Activated CD4-positive, CD25-positive, alpha-beta regulatory T cell (primary cell): ENCODE data around the gene CLASRP.
"Not testable (repeated sequence)": the region's sequence is repeated elsewhere in the genome, so short reads cannot be mapped to it uniquely, and the experiment has no call there.

Source experiments
- DNase-seq, 4 experiments: peaks; one replicate each; lab custom pipeline; 2025; lab: John Stamatoyannopoulos, UW

Gene CLASRP, protein sequence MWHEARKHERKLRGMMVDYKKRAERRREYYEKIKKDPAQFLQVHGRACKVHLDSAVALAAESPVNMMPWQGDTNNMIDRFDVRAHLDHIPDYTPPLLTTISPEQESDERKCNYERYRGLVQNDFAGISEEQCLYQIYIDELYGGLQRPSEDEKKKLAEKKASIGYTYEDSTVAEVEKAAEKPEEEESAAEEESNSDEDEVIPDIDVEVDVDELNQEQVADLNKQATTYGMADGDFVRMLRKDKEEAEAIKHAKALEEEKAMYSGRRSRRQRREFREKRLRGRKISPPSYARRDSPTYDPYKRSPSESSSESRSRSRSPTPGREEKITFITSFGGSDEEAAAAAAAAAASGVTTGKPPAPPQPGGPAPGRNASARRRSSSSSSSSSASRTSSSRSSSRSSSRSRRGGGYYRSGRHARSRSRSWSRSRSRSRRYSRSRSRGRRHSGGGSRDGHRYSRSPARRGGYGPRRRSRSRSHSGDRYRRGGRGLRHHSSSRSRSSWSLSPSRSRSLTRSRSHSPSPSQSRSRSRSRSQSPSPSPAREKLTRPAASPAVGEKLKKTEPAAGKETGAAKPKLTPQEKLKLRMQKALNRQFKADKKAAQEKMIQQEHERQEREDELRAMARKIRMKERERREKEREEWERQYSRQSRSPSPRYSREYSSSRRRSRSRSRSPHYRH

DNA sequence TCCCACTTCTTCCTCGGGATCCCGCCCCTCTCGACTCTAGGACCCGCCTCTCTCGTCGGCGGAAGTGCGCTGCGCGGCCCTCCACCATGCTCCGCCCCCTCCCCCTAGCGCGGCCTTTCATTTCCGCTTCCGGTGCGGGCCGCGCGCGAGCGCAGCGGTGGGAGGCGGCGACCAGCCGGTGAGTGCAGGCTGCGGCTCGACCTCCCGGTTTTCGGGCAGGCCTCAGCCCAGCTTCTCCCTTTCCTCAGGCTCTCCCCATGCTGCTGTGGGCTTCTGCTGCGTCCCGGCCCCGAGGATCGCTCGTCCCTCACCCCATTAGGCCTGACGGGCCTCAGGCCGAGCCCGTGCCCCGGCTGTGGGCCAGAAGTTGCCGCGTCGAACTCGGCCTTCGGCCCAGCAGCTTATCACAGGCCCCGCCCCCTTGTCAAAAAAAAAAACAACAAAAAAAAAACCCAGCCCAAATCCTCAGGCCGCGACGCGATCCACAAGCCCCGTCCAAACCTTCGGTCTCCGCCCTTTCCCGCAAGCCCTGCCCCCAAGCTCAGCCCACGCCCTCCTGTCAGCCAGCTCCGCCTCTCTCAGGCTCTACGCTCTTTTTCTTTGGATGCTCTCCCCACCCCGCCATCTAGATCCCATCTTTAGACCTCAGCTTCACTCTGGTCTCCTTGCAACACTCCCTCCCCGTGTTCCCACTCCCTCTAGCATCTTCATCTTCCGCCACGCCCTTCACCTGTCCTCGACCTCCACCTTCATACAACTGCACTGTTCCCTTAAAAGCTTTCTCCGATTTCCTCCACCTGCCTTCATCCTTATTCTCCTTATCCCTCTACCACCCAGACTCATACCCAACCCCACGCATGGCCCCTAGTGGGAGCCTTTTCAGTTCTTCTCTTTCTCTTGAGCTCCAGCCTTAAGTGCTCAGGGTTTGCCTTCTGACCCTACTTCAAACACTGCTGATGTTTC lies at the start of gene CLASRP:
TSS of gene CLASRP (plus strand) at position 115 of the 963 bp plus-strand sequence. CDS start 1,168 bp downstream, outside the sequence.
- DNase-seq: peak; percentile 75 to 84 (median 82)

DNA sequence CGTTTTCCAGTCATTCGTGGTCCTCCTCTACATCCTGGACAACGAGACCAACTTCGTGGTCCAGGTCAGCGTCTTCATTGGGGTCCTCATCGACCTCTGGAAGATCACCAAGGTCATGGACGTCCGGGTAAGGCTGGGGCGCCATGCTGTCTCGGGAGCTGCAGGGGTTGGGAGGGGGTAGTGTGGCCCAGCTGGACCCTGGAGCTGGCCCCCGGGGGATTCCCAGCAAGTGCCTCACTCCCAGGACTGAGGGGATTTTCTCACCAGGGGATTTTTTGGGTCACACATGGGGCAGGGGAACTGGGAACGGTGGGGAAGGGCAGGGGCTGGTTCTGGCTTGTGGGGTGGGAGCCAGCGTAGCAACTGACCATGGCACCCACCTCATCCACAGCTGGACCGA lies 48.4 kb upstream of the CLASRP start:
- DNase-seq: no peak

DNA sequence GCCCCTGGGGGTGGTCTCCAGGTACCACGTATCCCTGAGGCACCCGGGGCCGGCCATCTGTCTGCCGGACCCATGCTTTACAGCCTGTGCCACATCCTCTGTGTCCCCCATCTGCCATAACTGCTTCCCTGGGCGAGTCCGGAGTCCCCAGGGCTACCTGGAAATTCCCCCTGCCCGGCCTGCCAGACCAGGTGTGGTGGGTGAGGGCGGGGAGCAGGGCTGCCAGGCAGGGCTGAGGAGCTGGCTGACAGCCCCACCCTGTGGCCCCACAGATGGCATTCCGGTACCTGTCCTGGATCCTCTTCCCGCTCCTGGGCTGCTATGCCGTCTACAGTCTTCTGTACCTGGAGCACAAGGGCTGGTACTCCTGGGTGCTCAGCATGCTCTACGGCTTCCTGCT lies 47.9 kb upstream of the CLASRP start:
- no peak for DNase-seq

DNA sequence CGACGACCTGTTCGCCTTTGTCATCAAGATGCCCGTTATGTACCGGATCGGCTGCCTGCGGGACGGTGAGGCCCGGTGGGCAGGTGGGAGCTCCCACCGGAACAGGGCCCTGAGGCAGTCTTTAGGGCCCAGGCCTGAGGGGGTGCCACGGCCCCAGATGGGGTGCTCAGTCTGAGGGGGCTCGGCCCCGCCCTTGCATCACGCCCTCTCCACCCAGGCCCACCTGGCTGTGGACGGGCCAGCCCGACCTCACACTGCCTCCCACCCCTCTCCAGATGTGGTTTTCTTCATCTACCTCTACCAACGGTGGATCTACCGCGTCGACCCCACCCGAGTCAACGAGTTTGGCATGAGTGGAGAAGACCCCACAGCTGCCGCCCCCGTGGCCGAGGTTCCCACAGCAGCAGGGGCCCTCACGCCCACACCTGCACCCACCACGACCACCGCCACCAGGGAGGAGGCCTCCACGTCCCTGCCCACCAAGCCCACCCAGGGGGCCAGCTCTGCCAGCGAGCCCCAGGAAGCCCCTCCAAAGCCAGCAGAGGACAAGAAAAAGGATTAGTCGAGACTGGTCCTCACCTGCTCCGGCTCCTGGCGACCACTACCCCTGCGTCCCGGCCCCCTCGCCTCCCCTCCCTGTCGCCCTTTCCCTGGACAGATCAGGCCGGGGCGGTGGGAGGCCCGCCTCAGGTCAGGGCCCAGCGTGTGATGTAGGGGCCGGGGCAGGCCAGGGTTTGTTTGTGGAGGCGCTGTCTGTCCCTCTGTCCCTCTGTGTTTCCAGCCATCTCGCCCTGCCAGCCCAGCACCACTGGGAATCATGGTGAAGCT lies 46.3 kb upstream of the CLASRP start:
- no peak for DNase-seq

DNA sequence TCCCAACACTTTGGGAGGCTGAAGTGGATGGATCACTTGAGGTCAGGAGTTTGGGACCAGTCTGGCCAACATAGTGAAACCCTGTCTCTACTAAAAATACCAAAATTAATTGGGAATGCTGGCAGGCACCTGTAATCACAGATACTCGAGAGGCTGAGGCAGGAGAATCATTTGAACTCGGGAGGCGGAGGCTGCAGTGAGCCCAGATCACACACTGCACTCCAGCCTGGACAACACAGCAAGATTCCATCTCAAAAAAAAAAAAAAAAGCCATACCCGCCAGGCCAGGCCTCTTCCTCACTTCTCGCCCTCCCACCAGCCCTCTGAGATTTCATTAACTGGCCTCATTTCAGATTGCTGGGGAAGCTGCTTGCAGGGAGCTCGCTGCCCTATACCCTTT lies 45.3 kb upstream of the CLASRP start:
- DNase-seq: no peak

DNA sequence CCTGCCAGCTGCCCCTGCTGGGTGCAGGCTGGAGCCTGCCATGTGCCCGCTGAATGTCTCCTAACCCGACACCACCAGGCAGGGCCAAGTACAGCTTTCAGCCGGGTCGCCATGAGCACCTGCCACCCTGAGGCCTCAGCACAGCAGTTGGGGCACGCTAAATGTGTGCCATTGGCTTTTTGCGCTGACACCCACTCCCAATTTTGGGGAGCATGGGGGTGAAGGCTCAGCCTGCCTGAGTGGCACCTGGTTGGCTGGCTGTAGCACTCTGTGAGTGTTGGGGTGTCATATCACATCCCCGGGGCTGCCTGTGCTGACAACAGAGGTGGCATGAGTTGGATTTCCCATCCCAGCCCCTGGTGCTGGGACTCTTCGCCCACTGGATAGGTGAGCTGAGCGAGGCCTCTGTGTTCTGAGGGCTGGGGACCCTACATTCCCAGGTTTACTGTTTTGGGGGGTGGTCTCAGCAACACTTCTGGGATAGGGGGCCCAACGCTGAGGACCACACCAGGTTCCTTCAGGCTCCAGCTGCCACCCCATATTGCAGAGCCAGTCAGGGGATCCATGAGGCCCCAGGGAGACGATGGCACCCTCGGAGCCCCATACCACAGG lies 44.8 kb upstream of the CLASRP start:
- DNase-seq: no peak

DNA sequence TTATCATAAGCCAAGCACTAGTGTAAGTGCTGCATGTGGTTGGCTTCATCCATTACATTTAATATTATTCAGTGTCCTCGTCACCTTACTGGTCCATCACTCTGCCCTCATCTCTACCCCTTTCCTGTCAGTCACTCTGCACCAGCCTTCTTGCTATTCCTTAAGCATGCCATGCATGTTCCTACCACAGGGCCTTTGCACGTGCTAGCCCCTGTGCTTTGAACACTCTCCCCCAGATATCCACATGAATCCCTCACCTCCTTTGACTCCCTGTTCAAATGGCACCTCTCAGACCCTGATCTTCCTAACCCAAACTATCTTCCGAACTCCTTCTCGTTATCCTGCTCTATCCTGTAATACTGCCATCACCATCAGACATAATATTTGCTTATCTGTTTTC lies 40.8 kb upstream of the CLASRP start:
- no peak for DNase-seq

DNA sequence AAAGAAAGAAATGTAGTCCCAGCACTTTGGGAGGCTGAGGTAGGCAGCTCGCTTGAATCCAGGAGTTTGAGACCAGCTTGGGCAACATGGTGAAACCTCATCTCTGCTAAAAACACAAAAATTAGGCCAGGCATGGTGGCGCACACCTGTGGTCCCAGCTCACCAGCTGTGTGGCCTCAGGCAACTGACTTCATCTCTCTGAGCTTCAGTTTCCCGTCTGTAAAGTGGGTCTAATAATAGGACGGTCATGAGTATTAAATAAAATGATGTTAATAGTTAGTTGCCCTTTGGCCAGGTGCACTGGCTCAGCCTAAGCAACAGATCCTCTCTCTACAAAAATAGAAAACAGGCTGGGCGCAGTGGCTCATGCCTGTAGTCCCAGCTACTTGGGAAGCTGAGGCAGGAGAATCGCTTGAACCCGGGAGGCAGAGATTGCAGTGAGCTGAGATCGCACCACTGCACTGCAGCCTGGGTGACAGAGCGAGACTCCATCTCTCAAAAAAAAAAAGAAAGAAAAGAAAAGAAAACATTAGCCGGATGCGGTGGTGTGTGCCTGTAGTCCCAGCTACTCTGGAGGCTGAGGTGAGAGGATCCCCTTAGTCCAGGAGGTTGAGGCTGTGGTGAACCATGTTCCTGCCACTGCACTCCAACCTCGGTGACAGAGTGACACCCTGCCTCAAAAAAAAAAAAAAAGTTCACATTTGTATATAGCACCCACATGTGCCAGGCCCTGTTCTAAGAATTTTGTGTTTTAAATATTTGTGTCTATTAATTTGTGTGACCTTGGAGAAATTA lies 39.5 kb upstream of the CLASRP start:
- not testable (repeated sequence) for DNase-seq

DNA sequence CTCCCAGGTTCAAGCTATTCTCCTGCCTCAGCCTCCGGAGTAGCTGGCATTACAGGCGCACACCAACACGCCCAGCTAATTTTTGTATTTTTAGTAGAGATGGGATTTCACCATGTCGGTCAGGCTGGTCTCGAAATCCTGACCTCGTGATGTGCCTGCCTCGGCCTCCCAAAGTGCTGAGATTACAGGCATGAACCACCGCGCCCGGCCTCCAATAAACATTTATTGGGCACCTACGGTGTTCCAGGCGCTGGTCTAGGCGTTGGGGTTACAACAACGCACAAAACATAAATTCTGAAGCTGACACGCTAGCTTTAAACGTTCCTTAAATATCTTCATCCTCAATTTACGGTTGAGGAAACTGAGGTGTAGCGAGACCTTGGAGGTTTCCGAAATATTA lies 38.2 kb upstream of the CLASRP start:
- not testable (repeated sequence) for DNase-seq

DNA sequence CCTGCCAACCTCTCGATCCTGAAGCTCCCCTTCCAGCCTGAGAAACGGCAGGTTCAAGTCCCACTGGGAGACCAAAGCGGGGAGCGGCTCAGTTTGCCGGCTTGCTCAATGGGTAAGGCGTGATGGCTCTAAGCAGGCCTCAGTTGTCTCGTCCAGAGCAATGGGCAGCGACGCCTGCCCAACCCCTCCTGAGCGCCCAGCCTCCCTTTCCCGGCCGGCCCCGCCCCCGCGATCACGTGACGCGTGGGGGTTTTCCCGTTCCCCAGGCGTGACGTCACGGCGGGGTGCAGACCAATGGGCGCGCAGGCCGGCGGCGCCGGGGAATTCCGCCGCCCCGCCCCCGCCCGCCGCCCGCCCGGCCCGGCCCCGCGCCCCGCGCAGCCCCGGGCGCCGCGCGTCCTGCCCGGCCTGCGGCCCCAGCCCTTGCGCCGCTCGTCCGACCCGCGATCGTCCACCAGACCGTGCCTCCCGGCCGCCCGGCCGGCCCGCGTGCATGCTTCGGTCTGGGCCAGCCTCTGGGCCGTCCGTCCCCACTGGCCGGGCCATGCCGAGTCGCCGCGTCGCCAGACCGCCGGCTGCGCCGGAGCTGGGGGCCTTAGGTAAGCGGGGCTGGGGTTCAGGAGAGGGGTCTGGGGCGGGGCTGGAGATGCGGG lies 37.6 kb upstream of the CLASRP start, which contains the start of gene RELB:
TSS of gene RELB (plus strand) at position 378 of the 653 bp plus-strand sequence. CDS start at position 494, 116 bp downstream.
- peak; percentile 90 to 97 (median 93) for DNase-seq

DNA sequence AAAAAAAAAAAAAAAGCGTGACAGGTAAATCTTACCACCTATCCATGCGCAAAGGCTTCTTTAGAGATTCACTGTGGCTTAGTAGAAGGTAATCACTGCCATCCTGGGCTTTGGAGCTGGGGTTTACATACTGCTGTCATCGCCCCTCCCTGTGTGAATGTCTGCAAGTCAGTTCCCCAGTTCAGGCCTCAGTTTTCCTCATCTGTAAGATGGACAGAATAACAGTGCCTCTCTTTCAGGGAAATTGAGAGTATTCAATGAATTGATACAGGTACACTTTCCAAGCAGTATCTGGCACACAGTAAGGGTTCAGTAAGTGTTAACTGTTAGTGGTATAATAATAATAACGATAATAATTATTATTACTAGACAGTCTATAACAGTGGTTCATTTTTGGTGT lies 35.4 kb upstream of the CLASRP start:
- no peak for DNase-seq

DNA sequence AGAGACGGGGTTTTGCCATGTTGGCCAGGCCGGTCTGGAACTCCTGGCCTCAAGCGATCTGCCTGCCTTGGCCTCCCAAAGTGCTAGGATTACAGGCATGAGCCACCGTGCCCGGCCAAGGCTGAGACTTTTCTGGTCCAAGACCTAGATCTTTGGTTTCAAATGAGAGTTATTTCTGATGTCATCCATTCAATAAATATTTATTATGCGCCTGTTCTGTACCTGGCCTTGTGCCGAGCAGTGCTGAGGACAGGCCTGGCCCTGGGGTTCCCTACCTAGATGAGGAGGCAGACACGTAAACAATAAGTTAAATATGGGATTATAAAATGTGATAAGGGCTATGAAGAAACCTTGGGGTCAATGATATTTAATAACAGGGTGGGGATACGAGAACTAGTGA lies 33.1 kb upstream of the CLASRP start:
- DNase-seq: no peak

DNA sequence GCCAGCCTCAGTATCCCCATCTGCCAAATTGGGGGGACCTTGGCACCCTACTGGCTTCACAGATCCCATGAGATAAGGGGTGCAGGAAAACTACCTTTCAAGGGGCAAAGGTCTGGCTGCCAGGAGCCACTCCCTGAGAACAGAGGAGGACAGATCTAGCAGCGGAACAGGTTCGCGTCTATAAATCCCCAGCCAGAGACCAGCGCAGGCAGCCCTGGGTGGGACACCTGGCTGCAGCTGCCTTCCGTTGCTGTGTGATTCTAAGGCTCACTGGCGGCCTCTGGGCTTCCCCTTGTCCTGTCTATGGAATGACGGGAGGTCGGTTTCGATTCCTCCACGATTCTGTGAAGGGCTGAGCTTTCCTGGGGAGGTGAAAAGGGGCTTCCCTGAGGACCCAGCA lies 30.3 kb upstream of the CLASRP start:
- no peak for DNase-seq

DNA sequence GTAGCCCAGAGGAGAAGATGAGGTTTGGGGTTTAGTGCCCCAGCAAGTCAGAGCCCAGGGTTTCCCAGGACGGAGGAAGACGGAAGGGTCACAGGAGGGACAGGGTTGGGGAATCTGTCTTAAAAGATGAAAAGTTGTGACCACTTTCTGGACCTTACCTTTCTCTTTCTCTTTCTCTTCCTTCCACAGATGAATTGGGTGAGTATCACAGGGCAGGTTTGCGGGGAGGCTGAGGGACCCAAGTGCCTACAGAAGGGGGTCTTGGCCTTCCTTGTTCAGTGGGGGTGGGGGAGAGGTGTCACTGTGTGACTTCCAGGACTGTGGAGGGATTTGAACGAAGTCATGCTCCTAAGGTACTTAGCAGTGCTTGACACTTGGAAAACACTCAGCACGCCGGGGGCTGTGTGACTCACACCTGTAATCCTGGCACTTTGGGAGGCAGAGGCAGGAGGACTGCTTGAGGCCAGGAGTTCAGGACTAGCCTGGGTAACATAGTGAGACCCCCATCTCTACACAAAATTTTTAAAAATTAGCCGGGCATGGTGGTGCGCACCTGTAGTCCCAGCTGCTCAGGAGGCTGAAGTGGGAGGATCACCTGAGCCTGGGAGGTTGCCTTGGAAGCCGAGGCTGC lies 29.1 kb upstream of the CLASRP start:
- DNase-seq: no peak

DNA sequence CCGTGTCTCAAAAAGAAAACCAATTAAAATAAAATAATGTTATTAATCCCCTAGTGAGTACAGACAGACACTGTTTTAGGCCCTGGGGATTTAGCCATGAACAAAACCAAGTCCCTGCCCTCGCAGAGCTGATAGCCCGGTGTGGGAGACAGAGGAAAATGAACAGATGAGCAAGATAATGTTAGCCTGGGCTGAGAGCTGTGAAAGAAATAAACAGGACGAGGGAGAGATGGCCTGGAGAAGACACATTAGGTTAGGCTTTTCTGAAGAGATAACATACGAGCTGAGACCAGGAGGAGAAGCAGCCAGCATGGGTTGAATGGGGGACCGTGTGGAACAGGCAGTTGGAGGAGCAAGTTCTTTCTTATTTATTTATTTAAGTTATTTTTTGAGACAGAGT lies 28.5 kb upstream of the CLASRP start:
- DNase-seq: no peak

DNA sequence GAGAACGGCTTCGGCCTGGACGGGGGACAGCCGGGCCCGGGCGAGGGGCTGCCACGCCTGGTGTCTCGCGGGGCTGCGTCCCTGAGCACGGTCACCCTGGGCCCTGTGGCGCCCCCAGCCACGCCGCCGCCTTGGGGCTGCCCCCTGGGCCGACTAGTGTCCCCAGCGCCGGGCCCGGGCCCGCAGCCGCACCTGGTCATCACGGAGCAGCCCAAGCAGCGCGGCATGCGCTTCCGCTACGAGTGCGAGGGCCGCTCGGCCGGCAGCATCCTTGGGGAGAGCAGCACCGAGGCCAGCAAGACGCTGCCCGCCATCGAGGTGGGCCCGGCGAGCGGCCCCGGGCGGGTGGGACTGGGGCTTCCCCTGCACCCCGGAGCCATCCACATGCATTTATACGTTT lies 26.9 kb upstream of the CLASRP start:
- no peak for DNase-seq

DNA sequence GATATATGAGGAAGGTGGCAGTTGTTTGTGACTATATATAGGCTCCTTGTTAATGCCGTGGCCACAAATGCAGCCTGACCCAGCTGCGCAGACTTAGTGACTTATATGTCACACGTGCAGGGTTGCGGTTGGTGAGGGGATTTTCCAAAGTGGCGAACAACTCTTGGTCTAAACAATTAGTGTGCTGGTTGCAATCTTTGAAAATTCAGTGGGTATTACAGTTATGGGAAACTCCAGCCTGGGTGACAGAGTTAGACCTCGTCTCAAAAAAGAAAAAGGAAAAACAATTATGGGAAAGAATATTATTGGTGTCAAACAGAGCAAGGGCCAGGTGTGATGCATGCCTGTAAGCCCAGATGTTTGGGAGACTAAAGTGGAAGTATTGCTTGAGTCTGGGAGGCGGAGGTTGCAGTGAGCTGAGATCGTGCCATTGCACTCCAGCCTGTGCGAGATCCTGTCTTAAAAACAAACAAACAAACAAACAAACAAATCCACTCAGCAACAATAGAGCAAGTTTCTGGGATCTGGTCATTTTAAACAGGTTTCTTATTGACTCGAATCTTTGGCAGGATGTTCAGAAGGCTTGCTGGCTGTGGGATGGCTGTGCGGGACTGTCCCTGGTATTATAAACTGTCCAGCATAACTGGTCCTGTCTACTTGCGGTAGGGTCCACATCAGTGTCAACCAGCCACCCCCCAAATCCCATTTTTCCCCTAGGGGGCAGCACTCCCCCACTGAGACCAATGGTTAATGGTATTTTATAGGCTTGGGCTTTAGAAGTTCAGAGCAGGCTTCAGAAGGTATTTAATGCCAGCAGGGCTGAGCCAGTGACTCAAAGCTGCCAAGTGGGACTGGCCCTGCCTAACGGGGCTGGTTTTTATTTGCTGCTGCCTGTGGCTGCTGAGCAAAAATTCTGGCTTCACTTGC lies 22.2 kb upstream of the CLASRP start:
- DNase-seq: peak; percentile 21 to 56 (median 28)

DNA sequence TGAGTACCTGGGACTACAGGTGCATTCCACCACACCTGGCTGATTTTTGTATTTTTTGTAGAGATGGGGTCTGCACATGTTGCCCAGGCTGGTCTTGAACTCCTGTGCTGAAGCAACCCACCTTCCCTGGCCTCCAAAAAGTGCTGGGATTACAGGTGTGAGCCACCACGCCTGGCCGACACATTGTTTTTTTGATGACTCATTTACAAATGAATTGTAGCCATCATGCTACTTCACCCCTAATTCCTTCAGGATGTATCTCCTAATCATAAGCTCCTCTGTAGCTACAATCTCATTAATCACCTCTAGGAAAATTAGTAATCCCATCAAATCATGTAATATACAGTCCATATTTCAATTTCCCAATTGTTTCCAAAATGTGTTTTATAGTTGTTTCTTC lies 19.7 kb upstream of the CLASRP start:
- DNase-seq: no peak
